ENCODE measurements around the gene FHIT.

GRCh38 chr3:60697132-60697531, 554.1 kb downstream of the FHIT start:
- TF ChIP-seq CTCF (IDR thresholded peaks at IDR 0.05 in 4 of 5, conservative IDR thresholded peaks at IDR 0.05 in 1 of 5) (no peak), POLR2A (IDR thresholded peaks at IDR 0.05) (no peak)
